HCT116 (cell line): Measurements from ENCODE around the gene KCNC4.

Experiments used
- EZH2phosphoT487 ChIP-seq: fragments of 200-600 bp; IDR thresholded peaks from 2 replicates; pipeline ENCODE4 v1.6.1; 2018; ENCODE audit warnings: antibody characterized with exemption, borderline replicate concordance
- JUND ChIP-seq: IDR thresholded peaks from 2 replicates; pipeline ENCODE4 v1.6.1; 2012
- POLR2A ChIP-seq: IDR thresholded peaks from 2 replicates; pipeline ENCODE4 v1.7.0; 2011; ENCODE audit warnings: borderline replicate concordance; ENCODE audit not compliant: insufficient read depth, insufficient read length; ENCODE audit errors: extremely low read depth
- POLR2AphosphoS5 ChIP-seq: IDR thresholded peaks from 2 replicates; pipeline ENCODE4 v1.6.1; 2011; ENCODE audit warnings: mild to moderate bottlenecking, low read depth, low read length, moderate library complexity
- RAD21 ChIP-seq: IDR thresholded peaks from 2 replicates; pipeline ENCODE4 v1.6.1; 2012; ENCODE audit warnings: low read depth, mild to moderate bottlenecking
- SIN3A ChIP-seq: IDR thresholded peaks from 2 replicates; pipeline ENCODE4 v1.6.1; 2012; ENCODE audit warnings: low read depth
- TCF7L2 ChIP-seq: IDR thresholded peaks from 2 replicates; pipeline ENCODE4 v1.7.0; 2011; ENCODE audit warnings: borderline replicate concordance, inconsistent platforms; ENCODE audit not compliant: insufficient read depth, insufficient read length; ENCODE audit errors: extremely low read depth
- YY1 ChIP-seq: IDR thresholded peaks from 2 replicates; pipeline ENCODE4 v1.6.1; 2011; ENCODE audit warnings: low read length, low read depth, moderate library complexity, mild to moderate bottlenecking; ENCODE audit not compliant: insufficient replicate concordance; ENCODE audit errors: extremely low read depth
- ZNF274 ChIP-seq: fragments of 200-500 bp; sonication (Bioruptor generic); IDR thresholded peaks from 2 replicates; pipeline ENCODE4 v1.6.1; 2014; ENCODE audit warnings: mild to moderate bottlenecking, low read depth, low read length, inconsistent platforms
- TF ChIP-seq, protein P1 (sequence below), 3 experiments: fragments of 200-600 bp in 1 of 3; sonication (generic) in 1 of 3; IDR thresholded peaks in 2 of 3; conservative IDR thresholded peaks in 1 of 3; 2 replicates each; pipeline ENCODE4 v1.5.1; 2012 to 2017; ENCODE audit warnings: low read depth in 2 of 3, low read length in 2 of 3, antibody characterized with exemption in 1 of 3, borderline replicate concordance in 1 of 3, control low read depth in 1 of 3, mild to moderate bottlenecking in 1 of 3, mixed read lengths in 1 of 3, mixed run types in 1 of 3, moderate library complexity in 1 of 3; ENCODE audit not compliant: insufficient read depth in 1 of 3

GRCh38 chr1:110243574-110243973, 33.5 kb downstream of the KCNC4 start:
- TF ChIP-seq RAD21 = no peak
- no peak for TF ChIP-seq JUND
- no peak for TF ChIP-seq EZH2phosphoT487
- TF ChIP-seq POLR2AphosphoS5 = no peak
- TF ChIP-seq YY1 = no peak
- TF ChIP-seq, protein P1, sequence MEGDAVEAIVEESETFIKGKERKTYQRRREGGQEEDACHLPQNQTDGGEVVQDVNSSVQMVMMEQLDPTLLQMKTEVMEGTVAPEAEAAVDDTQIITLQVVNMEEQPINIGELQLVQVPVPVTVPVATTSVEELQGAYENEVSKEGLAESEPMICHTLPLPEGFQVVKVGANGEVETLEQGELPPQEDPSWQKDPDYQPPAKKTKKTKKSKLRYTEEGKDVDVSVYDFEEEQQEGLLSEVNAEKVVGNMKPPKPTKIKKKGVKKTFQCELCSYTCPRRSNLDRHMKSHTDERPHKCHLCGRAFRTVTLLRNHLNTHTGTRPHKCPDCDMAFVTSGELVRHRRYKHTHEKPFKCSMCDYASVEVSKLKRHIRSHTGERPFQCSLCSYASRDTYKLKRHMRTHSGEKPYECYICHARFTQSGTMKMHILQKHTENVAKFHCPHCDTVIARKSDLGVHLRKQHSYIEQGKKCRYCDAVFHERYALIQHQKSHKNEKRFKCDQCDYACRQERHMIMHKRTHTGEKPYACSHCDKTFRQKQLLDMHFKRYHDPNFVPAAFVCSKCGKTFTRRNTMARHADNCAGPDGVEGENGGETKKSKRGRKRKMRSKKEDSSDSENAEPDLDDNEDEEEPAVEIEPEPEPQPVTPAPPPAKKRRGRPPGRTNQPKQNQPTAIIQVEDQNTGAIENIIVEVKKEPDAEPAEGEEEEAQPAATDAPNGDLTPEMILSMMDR (IDR thresholded peaks at IDR 0.05 in 2 of 3, conservative IDR thresholded peaks at IDR 0.05 in 1 of 3; ENCODE audit: borderline replicate concordance in 1 of 3, insufficient read depth in 1 of 3, low read depth in 2 of 3, low read length in 2 of 3) = no peak
- no peak for TF ChIP-seq ZNF274
- no peak for TF ChIP-seq POLR2A
- no peak for TF ChIP-seq SIN3A
- no peak for TF ChIP-seq TCF7L2
